HG02678 (cell line): ENCODE results near the gene KRTAP6-1.

Source experiments
- ATAC-seq: cut with Tn5 transposase; IDR thresholded peaks from one replicate; pipeline ENCODE4 v1.9.1; 2021; ENCODE audit warnings: mild to moderate bottlenecking, moderate library complexity; ENCODE audit not compliant: unreplicated experiment

Gene KRTAP6-1

GRCh38 chr21:30613836-30614235 is at the start of gene KRTAP6-1:
Gene KRTAP6-1, minus strand, starts transcription at chr21:30613930. Its CDS starts 26 bp downstream, at chr21:30613904.
- ATAC-seq = no peak

- ATAC-seq = no peak
Observed at GRCh38 chr21:30652891-30653290, 39.2 kb upstream of the KRTAP6-1 start.

- ATAC-seq = no peak
Observed at GRCh38 chr21:30646904-30647414, 33.2 kb upstream of the KRTAP6-1 start.

- ATAC-seq = no peak
Observed at GRCh38 chr21:30642564-30642963, 28.8 kb upstream of the KRTAP6-1 start, which contains the start of gene KRTAP20-3. Gene KRTAP20-3, plus strand, starts transcription at chr21:30642864.

GRCh38 chr21:30638686-30639085 is 25.0 kb upstream of the KRTAP6-1 start:
- no peak for ATAC-seq

DNA sequence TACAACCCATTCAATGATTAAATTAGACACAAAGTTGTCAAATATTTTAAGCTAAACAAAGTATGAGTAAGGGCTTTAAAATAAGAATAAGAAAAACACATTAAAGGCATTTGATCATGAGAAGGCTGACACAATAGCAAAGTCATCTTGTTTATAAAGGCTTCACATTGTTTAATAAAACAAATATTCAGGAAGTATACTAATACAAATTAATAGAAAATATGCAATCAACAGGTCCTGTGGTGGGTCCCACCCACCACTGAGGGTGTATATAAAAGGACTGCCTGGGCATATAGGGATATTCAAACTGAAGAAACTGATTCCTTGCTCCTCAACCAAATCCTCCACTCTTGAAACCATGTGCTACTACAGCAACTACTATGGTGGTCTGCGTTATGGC is 21.2 kb upstream of the KRTAP6-1 start, which contains the start of gene KRTAP20-2:
KRTAP20-2 (plus strand) TSS at position 301 of the 400 bp plus-strand sequence; CDS start at position 359, 58 bp downstream.
- ATAC-seq = no peak

DNA sequence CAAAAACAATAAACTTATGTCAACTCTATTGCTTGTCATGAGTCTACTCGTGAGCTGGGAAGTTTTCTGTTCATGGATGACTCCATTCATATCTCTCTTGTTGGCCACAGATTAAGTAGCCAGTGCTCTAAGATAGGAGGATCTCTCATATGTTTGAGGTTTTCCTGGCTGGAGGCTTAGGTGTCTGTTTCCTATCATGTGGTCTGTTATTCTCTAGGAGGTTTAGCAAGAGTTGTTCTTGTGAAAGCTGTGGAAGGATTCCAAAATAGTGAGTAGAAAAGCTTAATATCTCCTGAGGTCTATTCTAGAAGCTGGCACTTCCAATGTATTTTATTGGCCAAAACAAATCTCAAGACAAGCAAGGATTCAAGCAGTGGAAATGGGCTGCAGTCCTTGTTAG is 15.5 kb upstream of the KRTAP6-1 start:
- ATAC-seq = no peak

- ATAC-seq = no peak
Observed at GRCh38 chr21:30628109-30628508, 14.4 kb upstream of the KRTAP6-1 start.

DNA sequence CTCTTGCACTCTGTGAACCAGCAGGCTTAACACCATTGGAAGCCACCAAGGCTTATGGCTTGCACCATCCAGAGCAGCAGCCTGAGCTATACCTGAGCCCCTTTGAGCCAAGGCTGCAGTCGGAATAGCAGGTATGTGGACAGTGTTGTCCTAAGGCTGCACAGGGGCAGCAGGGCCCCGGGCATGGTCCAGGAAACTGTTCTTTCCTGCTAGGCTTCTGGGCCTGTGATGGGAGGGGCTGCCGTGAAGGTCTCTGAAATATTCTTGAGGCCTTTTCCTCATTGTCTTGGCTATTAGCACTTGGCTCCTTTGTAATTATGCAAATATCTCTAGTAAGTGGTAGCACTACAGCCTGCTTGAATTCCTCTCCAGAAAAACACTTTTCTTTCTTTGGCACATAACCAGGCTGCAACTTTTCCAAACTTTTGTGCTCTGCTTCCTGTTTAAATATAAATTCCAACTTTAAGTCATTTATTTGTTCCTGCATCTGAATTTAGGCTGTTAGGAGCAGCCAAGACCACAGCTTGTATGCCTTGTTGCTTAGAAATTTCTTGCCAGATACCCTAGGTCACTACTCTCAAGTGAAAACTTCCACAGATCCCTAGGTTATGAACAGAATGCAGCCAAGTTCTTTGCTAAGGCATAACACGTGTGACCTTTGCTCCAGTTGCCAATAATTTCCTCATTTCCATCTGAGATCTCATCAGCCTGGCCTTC is 11.9 kb upstream of the KRTAP6-1 start:
- no peak for ATAC-seq

- ATAC-seq = no peak
Observed at GRCh38 chr21:30623362-30623761, 9.6 kb upstream of the KRTAP6-1 start.

DNA sequence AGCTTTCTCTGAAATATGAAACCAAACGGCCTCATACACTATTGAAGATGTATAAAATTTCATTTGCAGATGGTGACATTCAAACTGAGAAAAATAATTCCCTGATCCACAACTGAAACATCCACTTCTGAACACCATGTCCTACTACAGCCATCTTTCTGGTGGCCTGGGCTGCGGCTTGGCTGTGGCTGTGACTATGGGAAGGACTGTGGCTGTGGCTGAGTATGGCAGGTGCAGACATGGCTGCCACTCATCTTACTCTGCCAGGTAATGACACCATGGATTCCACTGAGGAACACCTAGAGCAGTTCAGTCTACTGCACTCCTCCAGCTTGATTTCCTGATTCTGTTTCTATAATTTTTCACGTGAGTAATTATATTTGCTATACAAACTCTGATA is 6.8 kb upstream of the KRTAP6-1 start, which contains the start of gene KRTAP20-4:
KRTAP20-4 (plus strand) TSS at position 106 of the 400 bp plus-strand sequence.
- no peak for ATAC-seq

- ATAC-seq = no peak
Observed at GRCh38 chr21:30620080-30620479, 6.3 kb upstream of the KRTAP6-1 start.

DNA sequence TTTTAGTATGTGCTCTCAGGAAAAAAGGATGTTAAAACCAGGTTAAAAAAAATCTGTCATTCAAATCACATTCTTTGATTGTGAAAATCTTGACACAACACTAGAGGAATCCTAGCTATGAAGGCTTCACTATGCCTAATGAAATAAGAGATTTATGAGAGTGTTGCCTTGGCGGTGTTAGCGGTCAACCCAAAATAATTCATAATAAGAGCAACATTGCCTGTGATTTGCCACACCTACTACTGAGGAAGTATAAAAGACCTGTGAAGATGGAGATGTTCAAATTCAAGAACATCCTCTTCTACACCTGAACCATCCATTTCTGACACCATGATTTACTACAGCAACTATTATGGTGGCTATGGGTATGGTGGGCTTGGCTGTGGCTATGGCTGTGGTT is 2.4 kb upstream of the KRTAP6-1 start, which contains the start of gene KRTAP20-1:
KRTAP20-1 (plus strand) TSS at position 301 of the 400 bp plus-strand sequence; CDS start at position 331, 30 bp downstream.
- no peak for ATAC-seq

DNA sequence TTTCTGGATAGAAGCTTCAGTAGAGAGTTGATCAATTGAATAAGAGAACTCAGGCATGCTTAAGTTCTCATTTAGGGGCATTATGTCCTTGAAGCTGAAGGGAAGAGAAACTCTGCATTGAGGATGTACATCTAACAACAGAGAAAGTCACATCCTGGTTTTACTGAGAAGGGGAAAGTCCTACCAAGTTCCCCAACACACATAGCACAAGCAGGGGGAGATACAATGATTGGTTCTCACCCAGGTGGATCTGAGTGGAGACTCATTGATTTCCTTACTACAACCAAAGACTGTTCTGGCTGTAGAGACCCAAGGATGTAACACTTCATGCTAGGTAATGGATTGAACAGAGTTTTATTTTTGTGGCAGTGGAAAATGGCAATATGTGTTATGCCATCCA is 1.5 kb upstream of the KRTAP6-1 start:
- ATAC-seq = no peak

GRCh38 chr21:30612132-30612531 is 1.6 kb downstream of the KRTAP6-1 start:
- ATAC-seq = no peak

- ATAC-seq = no peak
Observed at GRCh38 chr21:30605968-30606367, 7.8 kb downstream of the KRTAP6-1 start.

DNA sequence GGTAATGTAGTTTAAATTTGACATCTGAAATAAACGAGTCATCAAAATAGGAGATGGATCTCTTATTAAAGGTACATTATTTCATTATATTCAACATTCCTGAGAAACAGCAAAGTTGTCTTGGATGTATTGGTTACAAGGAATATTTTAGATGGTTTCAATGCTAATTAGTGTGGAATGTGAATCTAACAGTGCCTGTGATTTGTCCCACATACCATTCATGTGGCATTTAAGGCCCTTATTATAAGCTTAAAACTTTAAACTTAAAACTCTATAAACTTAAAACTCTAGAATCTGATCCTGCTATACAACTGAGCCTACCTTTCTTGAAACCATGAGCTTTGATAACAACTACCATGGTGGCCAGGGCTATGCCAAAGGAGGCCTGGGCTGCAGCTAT is 12.9 kb downstream of the KRTAP6-1 start, which contains the start of gene KRTAP22-1:
KRTAP22-1 (plus strand) TSS at position 301 of the 400 bp plus-strand sequence.
- no peak for ATAC-seq

GRCh38 chr21:30598802-30599201 is 14.9 kb downstream of the KRTAP6-1 start, which contains the start of gene KRTAP6-2:
Gene KRTAP6-2, minus strand, starts transcription at chr21:30598902. Its CDS starts 28 bp downstream, at chr21:30598874.
- ATAC-seq = no peak

DNA sequence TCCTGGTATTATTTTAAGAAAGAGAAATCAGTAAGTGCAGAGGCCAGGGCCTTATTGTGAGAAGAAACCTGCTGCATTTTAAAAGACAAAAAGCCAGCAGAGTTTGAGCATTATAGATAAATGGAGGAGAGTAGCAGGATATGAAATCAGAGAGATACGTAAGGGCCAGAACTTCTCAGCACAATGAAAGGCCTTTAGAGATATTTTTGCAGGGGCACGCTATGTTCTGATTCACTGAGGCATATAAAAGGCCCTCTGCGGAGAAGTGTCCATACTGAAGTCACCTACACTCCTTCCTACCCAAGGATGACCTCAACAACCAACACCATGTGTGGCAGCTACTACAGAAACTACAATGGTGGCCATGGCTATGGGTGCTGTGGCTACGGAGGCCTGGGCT is 21.6 kb downstream of the KRTAP6-1 start, which contains the start of gene KRTAP6-3:
KRTAP6-3 (plus strand) TSS at position 301 of the 400 bp plus-strand sequence; CDS start at position 307, 6 bp downstream.
- ATAC-seq = no peak

DNA sequence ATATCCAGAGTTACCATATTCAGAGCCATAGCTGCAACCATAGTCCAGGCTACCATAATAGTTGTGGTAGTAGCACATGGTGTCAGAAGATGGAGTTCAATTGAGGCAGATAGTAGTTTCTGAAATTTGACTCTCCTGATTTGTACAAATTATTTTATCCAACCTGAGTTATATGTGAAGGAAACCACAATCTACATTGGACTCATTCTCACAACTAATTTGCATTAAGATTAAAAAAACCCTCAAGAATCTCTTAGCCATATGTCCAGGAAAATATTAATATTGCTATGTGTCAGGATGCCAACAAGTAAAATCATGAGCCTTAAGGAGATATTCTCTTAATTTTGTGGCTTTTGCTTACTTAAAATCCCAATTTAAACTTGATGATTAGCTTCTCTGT is 23.4 kb downstream of the KRTAP6-1 start, which contains the start of gene KRTAP22-2:
KRTAP22-2 (minus strand) TSS at position 101 of the 400 bp plus-strand sequence.
- ATAC-seq = no peak

DNA sequence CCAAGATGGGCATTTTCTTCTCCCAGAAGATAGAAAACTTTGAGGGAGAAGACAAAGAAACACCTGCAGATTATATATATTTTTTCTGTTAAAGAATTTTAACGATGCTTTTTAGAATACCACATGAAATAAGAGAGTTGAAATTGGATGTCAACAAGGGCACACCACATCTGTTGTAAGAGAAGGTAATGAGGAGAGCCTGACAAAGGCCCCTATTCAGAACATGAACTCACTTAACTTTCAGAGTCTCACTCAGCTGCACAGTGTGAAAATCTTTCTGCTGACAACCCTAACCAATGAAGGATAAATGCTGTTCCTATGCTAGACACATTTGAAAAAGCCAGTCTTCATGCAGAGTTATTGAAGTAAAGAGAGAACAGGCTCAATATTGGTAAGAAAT is 30.9 kb downstream of the KRTAP6-1 start:
- no peak for ATAC-seq

- no peak for ATAC-seq
Observed at GRCh38 chr21:30580132-30580531, 33.6 kb downstream of the KRTAP6-1 start.
